ENCODE data around the gene SAG.
"Not testable (repeated sequence)": the region's sequence is repeated elsewhere in the genome, so short reads cannot be mapped to it uniquely, and the experiment has no call there.

The SAG gene

GRCh38 chr2:233325814-233326213 lies 18.2 kb downstream of the SAG start:
- Histone ChIP-seq H3K27me3 (ENCODE audit: control insufficient read depth in 5 of 5, insufficient read depth in 4 of 5, low read length in 5 of 5) (peaks cover 0 to 5% (median 0%) of the 10 kb centered on the region in 5 donors), H3K9me3 (ENCODE audit: control insufficient read depth in 5 of 5, low read length in 5 of 5) (no peaks in the 10 kb centered on the region), H3K9ac (ENCODE audit: low read length in 5 of 5) (no peak overlapping the region), H3K4me1 (ENCODE audit: control insufficient read depth in 5 of 5, insufficient read depth in 5 of 5, low read length in 5 of 5) (peaks cover 0 to 3% (median 0%) of the 10 kb centered on the region in 5 donors), H3K27ac (ENCODE audit: low read depth, low read length) (no peak overlapping the region), H3K36me3 (ENCODE audit: control insufficient read depth in 5 of 5, insufficient read depth in 5 of 5, low read length in 5 of 5) (no peaks in the 10 kb centered on the region), H3K4me3 (ENCODE audit: low read depth in 1 of 5, low read length in 5 of 5) (no peak overlapping the region)

GRCh38 chr2:233326500-233326899 lies 18.9 kb downstream of the SAG start:
- H3K9ac ChIP-seq (ENCODE audit: low read length in 5 of 5): no peak overlapping the region
- no peaks in the 10 kb centered on the region for H3K9me3 ChIP-seq (ENCODE audit: control insufficient read depth in 5 of 5, low read length in 5 of 5)
- H3K27ac ChIP-seq (ENCODE audit: low read depth, low read length): no peak overlapping the region
- H3K36me3 ChIP-seq (ENCODE audit: control insufficient read depth in 5 of 5, insufficient read depth in 5 of 5, low read length in 5 of 5): no peaks in the 10 kb centered on the region
- no peak overlapping the region for H3K4me3 ChIP-seq (ENCODE audit: low read depth in 1 of 5, low read length in 5 of 5)
- peaks cover 0 to 5% (median 0%) of the 10 kb centered on the region in 5 donors for H3K27me3 ChIP-seq (ENCODE audit: control insufficient read depth in 5 of 5, insufficient read depth in 4 of 5, low read length in 5 of 5)
- peaks cover 0 to 9% (median 2%) of the 10 kb centered on the region in 5 donors for H3K4me1 ChIP-seq (ENCODE audit: control insufficient read depth in 5 of 5, insufficient read depth in 5 of 5, low read length in 5 of 5)

- no peaks in the 10 kb centered on the region for H3K36me3 ChIP-seq (ENCODE audit: control insufficient read depth in 5 of 5, insufficient read depth in 5 of 5, low read length in 5 of 5)
- no peak overlapping the region for H3K9ac ChIP-seq (ENCODE audit: low read length in 5 of 5)
- H3K9me3 ChIP-seq (ENCODE audit: control insufficient read depth in 5 of 5, low read length in 5 of 5): no peaks in the 10 kb centered on the region
- H3K4me3 ChIP-seq (ENCODE audit: low read depth in 1 of 5, low read length in 5 of 5): no peak overlapping the region
- peaks cover 0 to 4% (median 0%) of the 10 kb centered on the region in 5 donors for H3K27me3 ChIP-seq (ENCODE audit: control insufficient read depth in 5 of 5, insufficient read depth in 4 of 5, low read length in 5 of 5)
- peaks cover 0 to 17% (median 2%) of the 10 kb centered on the region in 5 donors for H3K4me1 ChIP-seq (ENCODE audit: control insufficient read depth in 5 of 5, insufficient read depth in 5 of 5, low read length in 5 of 5)
- H3K27ac ChIP-seq (ENCODE audit: low read depth, low read length): no peak overlapping the region
Observed at GRCh38 chr2:233328922-233329321, 21.3 kb downstream of the SAG start.

GRCh38 chr2:233329489-233330135 lies 22.0 kb downstream of the SAG start:
- Histone ChIP-seq H3K27me3 (ENCODE audit: control insufficient read depth in 5 of 5, insufficient read depth in 4 of 5, low read length in 5 of 5) (peaks cover 0 to 4% (median 0%) of the 10 kb centered on the region in 5 donors), H3K36me3 (ENCODE audit: control insufficient read depth in 5 of 5, insufficient read depth in 5 of 5, low read length in 5 of 5) (no peaks in the 10 kb centered on the region), H3K4me1 (ENCODE audit: control insufficient read depth in 5 of 5, insufficient read depth in 5 of 5, low read length in 5 of 5) (peaks cover 0 to 17% (median 2%) of the 10 kb centered on the region in 5 donors), H3K27ac (ENCODE audit: low read depth, low read length) (no peak overlapping the region), H3K9ac (ENCODE audit: low read length in 5 of 5) (no peak overlapping the region), H3K9me3 (ENCODE audit: control insufficient read depth in 5 of 5, low read length in 5 of 5) (no peaks in the 10 kb centered on the region), H3K4me3 (ENCODE audit: low read depth in 1 of 5, low read length in 5 of 5) (no peak overlapping the region)

GRCh38 chr2:233331536-233331935 lies 23.9 kb downstream of the SAG start:
- no peaks in the 10 kb centered on the region for H3K9me3 ChIP-seq (ENCODE audit: control insufficient read depth in 5 of 5, low read length in 5 of 5)

GRCh38 chr2:233332125-233332524 lies 24.5 kb downstream of the SAG start:
- no peaks in the 10 kb centered on the region for H3K36me3 ChIP-seq (ENCODE audit: control insufficient read depth in 5 of 5, insufficient read depth in 5 of 5, low read length in 5 of 5)
- no peak overlapping the region for H3K9ac ChIP-seq (ENCODE audit: low read length in 5 of 5)
- no peak overlapping the region for H3K4me3 ChIP-seq (ENCODE audit: low read depth in 1 of 5, low read length in 5 of 5)
- H3K9me3 ChIP-seq (ENCODE audit: control insufficient read depth in 5 of 5, low read length in 5 of 5): no peaks in the 10 kb centered on the region
- H3K4me1 ChIP-seq (ENCODE audit: control insufficient read depth in 5 of 5, insufficient read depth in 5 of 5, low read length in 5 of 5): peaks cover 0 to 17% (median 2%) of the 10 kb centered on the region in 5 donors
- H3K27me3 ChIP-seq (ENCODE audit: control insufficient read depth in 5 of 5, insufficient read depth in 4 of 5, low read length in 5 of 5): peaks cover 0 to 6% (median 0%) of the 10 kb centered on the region in 5 donors
- H3K27ac ChIP-seq (ENCODE audit: low read depth, low read length): peak overlapping the region; percentile 27

More at GRCh38 chr2:233331536-233331935, 23.9 kb downstream of the SAG start:
- H3K27me3 ChIP-seq (ENCODE audit: control insufficient read depth in 5 of 5, insufficient read depth in 4 of 5, low read length in 5 of 5): peaks cover 0 to 6% (median 0%) of the 10 kb centered on the region in 5 donors
- peak overlapping the region; percentile 35 for H3K27ac ChIP-seq (ENCODE audit: low read depth, low read length)
- peaks cover 0 to 17% (median 2%) of the 10 kb centered on the region in 5 donors for H3K4me1 ChIP-seq (ENCODE audit: control insufficient read depth in 5 of 5, insufficient read depth in 5 of 5, low read length in 5 of 5)
- H3K9ac ChIP-seq (ENCODE audit: low read length in 5 of 5): no peak overlapping the region
- no peaks in the 10 kb centered on the region for H3K36me3 ChIP-seq (ENCODE audit: control insufficient read depth in 5 of 5, insufficient read depth in 5 of 5, low read length in 5 of 5)
- H3K4me3 ChIP-seq (ENCODE audit: low read depth in 1 of 5, low read length in 5 of 5): no peak overlapping the region

GRCh38 chr2:233334915-233335314 lies 27.3 kb downstream of the SAG start:
- peaks cover 0 to 9% (median 4%) of the 10 kb centered on the region in 5 donors for H3K27me3 ChIP-seq (ENCODE audit: control insufficient read depth in 5 of 5, insufficient read depth in 4 of 5, low read length in 5 of 5)
- H3K9me3 ChIP-seq (ENCODE audit: control insufficient read depth in 5 of 5, low read length in 5 of 5): no peaks in the 10 kb centered on the region
- peaks cover 0 to 17% (median under 1%) of the 10 kb centered on the region in 5 donors for H3K4me1 ChIP-seq (ENCODE audit: control insufficient read depth in 5 of 5, insufficient read depth in 5 of 5, low read length in 5 of 5)
- H3K4me3 ChIP-seq (ENCODE audit: low read depth in 1 of 5, low read length in 5 of 5): no peak overlapping the region
- no peak overlapping the region for H3K27ac ChIP-seq (ENCODE audit: low read depth, low read length)
- H3K9ac ChIP-seq (ENCODE audit: low read length in 5 of 5): no peak overlapping the region
- H3K36me3 ChIP-seq (ENCODE audit: control insufficient read depth in 5 of 5, insufficient read depth in 5 of 5, low read length in 5 of 5): no peaks in the 10 kb centered on the region

GRCh38 chr2:233336091-233336490 lies 28.5 kb downstream of the SAG start:
- not testable (repeated sequence) for H3K27ac ChIP-seq (ENCODE audit: low read depth, low read length); H3K9me3 ChIP-seq (ENCODE audit: control insufficient read depth in 5 of 5, low read length in 5 of 5); H3K36me3 ChIP-seq (ENCODE audit: control insufficient read depth in 5 of 5, insufficient read depth in 5 of 5, low read length in 5 of 5); H3K9ac ChIP-seq (ENCODE audit: low read length in 5 of 5); H3K27me3 ChIP-seq (ENCODE audit: control insufficient read depth in 5 of 5, insufficient read depth in 4 of 5, low read length in 5 of 5); H3K4me3 ChIP-seq (ENCODE audit: low read depth in 1 of 5, low read length in 5 of 5)
- peaks cover 0 to 16% (median 0%) of the 10 kb centered on the region in 5 donors for H3K4me1 ChIP-seq (ENCODE audit: control insufficient read depth in 5 of 5, insufficient read depth in 5 of 5, low read length in 5 of 5)

- Histone ChIP-seq H3K36me3 (ENCODE audit: control insufficient read depth in 5 of 5, insufficient read depth in 5 of 5, low read length in 5 of 5) (no peaks in the 10 kb centered on the region), H3K27me3 (ENCODE audit: control insufficient read depth in 5 of 5, insufficient read depth in 4 of 5, low read length in 5 of 5) (peaks cover 0 to 9% (median 4%) of the 10 kb centered on the region in 5 donors), H3K9me3 (ENCODE audit: control insufficient read depth in 5 of 5, low read length in 5 of 5) (peaks cover 0 to 3% (median 0%) of the 10 kb centered on the region in 5 donors), H3K27ac (ENCODE audit: low read depth, low read length) (no peak overlapping the region), H3K4me1 (ENCODE audit: control insufficient read depth in 5 of 5, insufficient read depth in 5 of 5, low read length in 5 of 5) (peaks cover 0 to 14% (median 0%) of the 10 kb centered on the region in 5 donors), H3K9ac (ENCODE audit: low read length in 5 of 5) (no peak overlapping the region), H3K4me3 (ENCODE audit: low read depth in 1 of 5, low read length in 5 of 5) (no peak overlapping the region)
Observed at GRCh38 chr2:233336541-233336940, 28.9 kb downstream of the SAG start.

GRCh38 chr2:233338046-233338445 lies 30.4 kb downstream of the SAG start:
- H3K27ac ChIP-seq (ENCODE audit: low read depth, low read length): no peak overlapping the region
- H3K36me3 ChIP-seq (ENCODE audit: control insufficient read depth in 5 of 5, insufficient read depth in 5 of 5, low read length in 5 of 5): no peaks in the 10 kb centered on the region
- H3K4me1 ChIP-seq (ENCODE audit: control insufficient read depth in 5 of 5, insufficient read depth in 5 of 5, low read length in 5 of 5): peaks cover 0 to 8% (median 0%) of the 10 kb centered on the region in 5 donors
- no peak overlapping the region for H3K9ac ChIP-seq (ENCODE audit: low read length in 5 of 5)
- H3K9me3 ChIP-seq (ENCODE audit: control insufficient read depth in 5 of 5, low read length in 5 of 5): peaks cover 0 to 3% (median 0%) of the 10 kb centered on the region in 5 donors
- H3K4me3 ChIP-seq (ENCODE audit: low read depth in 1 of 5, low read length in 5 of 5): no peak overlapping the region
- H3K27me3 ChIP-seq (ENCODE audit: control insufficient read depth in 5 of 5, insufficient read depth in 4 of 5, low read length in 5 of 5): peaks cover 0 to 9% (median 4%) of the 10 kb centered on the region in 5 donors
